ENCODE measurements around the gene C10orf67. TPM values are rescaled to one million over a fixed set of nuclear protein-coding genes. Genes with fewer than 3 reads are reported as not detected.

Gene C10orf67
- total RNA-seq, 1 donor from 2014 or later: not detected

DNA sequence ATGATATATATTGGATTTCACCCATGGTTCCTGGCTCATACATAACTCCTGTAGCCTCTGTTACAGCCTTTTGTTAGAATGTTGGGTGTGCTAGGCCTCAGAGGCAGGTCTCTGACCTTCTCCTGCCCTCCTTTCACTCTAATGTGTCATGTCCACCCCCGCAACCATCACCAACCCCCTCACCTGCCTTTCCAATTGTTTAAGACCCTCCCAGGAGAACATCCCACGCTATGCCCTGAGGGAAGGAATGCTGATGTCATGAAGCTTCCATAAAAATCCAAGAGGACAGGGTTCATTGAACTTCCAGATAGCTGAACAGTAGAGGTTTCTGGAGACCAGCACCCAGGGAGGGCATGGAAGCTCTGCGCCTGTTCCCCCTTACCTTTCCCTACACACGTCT lies 30.8 kb upstream of the C10orf67 start:
- TF ChIP-seq, protein P1, sequence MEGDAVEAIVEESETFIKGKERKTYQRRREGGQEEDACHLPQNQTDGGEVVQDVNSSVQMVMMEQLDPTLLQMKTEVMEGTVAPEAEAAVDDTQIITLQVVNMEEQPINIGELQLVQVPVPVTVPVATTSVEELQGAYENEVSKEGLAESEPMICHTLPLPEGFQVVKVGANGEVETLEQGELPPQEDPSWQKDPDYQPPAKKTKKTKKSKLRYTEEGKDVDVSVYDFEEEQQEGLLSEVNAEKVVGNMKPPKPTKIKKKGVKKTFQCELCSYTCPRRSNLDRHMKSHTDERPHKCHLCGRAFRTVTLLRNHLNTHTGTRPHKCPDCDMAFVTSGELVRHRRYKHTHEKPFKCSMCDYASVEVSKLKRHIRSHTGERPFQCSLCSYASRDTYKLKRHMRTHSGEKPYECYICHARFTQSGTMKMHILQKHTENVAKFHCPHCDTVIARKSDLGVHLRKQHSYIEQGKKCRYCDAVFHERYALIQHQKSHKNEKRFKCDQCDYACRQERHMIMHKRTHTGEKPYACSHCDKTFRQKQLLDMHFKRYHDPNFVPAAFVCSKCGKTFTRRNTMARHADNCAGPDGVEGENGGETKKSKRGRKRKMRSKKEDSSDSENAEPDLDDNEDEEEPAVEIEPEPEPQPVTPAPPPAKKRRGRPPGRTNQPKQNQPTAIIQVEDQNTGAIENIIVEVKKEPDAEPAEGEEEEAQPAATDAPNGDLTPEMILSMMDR (IDR thresholded peaks at IDR 0.05): no peak
- peaks cover 2% of the 10 kb centered on the region for H3K9me3 Mint-ChIP-seq (ENCODE audit: low read depth)
- no peak overlapping the region for H3K4me3 Mint-ChIP-seq (ENCODE audit: unreplicated experiment)
- H3K27ac Mint-ChIP-seq (ENCODE audit: unreplicated experiment): no peak overlapping the region
- no peaks in the 10 kb centered on the region for H3K4me1 Mint-ChIP-seq (ENCODE audit: low read depth)
- no peaks in the 10 kb centered on the region for H3K36me3 Mint-ChIP-seq (ENCODE audit: low read depth)
- no peak for DNase-seq (ENCODE audit: low spot score)
- H3K27me3 Mint-ChIP-seq (ENCODE audit: low read depth): peaks cover 15% of the 10 kb centered on the region

DNA sequence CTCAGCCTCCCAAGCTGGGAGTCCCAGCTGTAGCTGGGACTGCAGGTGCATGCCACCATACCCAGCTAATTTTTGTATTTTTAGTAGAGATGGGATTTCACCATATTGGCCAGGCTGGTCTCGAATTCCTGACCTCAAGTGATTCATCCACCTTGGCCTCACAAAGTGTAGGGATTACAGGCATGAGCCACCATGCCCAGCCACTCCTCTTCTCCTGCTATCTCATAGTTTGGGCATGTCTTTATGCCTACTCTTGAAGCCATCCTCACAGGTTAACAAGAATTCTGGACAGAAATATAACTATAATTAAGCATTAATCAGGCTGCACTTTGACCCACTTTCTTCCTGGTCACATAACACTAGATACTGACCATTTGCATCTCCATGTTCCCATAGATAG lies 28.6 kb upstream of the C10orf67 start:
- H3K27ac Mint-ChIP-seq (ENCODE audit: unreplicated experiment): no peak overlapping the region
- peaks cover 12% of the 10 kb centered on the region for H3K27me3 Mint-ChIP-seq (ENCODE audit: low read depth)
- TF ChIP-seq, protein P1 (IDR thresholded peaks at IDR 0.05): no peak
- H3K9me3 Mint-ChIP-seq (ENCODE audit: low read depth): peaks cover 2% of the 10 kb centered on the region
- no peaks in the 10 kb centered on the region for H3K4me1 Mint-ChIP-seq (ENCODE audit: low read depth)
- H3K36me3 Mint-ChIP-seq (ENCODE audit: low read depth): no peaks in the 10 kb centered on the region
- H3K4me3 Mint-ChIP-seq (ENCODE audit: unreplicated experiment): no peak overlapping the region
- no peak for DNase-seq (ENCODE audit: low spot score)

DNA sequence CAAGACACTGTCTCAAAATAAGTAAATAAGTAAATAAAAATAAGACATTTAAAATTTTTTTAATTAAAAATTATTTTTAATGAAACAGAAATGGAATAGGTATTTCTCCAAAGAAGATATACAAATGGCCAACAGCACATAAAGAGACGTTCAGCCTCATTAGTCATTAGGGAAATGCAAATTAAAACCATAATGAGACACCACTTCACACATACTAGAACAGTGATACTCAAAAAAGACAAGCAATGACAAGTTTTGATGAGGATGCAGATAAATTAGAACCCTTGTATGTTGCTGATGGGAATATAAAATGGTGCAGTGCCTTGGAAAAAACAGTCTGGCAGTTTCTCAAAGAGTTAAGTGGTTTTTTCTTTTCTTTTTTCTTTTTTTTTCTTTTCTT lies 26.5 kb upstream of the C10orf67 start:
- H3K4me1 Mint-ChIP-seq (ENCODE audit: low read depth): no peaks in the 10 kb centered on the region
- H3K4me3 Mint-ChIP-seq (ENCODE audit: unreplicated experiment): no peak overlapping the region

DNA sequence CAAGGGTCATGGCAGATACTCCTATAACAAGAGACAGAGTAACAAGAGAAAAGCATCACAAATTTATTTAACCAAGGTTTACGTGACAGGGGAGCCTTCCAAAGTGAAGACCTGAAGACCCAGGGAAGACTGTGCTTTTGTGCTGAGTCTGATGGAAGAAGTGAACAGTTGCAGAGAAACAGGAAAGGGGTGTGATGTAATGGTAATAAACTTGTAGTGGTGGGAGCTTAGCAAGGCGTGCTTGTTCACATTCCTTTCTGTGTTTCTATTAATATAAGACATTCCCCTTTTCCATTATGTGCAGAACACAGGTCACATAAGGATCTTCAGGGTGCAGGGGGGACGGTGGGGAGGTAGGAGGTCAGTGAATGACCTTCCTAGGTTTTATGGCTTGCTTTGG lies 25.5 kb upstream of the C10orf67 start:
- H3K27ac Mint-ChIP-seq (ENCODE audit: unreplicated experiment): no peak overlapping the region
- no peak overlapping the region for H3K4me3 Mint-ChIP-seq (ENCODE audit: unreplicated experiment)
- H3K9me3 Mint-ChIP-seq (ENCODE audit: low read depth): peaks cover 2% of the 10 kb centered on the region
- DNase-seq (ENCODE audit: low spot score): no peak
- H3K36me3 Mint-ChIP-seq (ENCODE audit: low read depth): no peaks in the 10 kb centered on the region
- peaks cover 12% of the 10 kb centered on the region for H3K27me3 Mint-ChIP-seq (ENCODE audit: low read depth)
- TF ChIP-seq, protein P1 (IDR thresholded peaks at IDR 0.05): no peak
- H3K4me1 Mint-ChIP-seq (ENCODE audit: low read depth): no peaks in the 10 kb centered on the region

More for the DNA sequence above, 26.5 kb upstream of the C10orf67 start:
- Mint-ChIP-seq H3K36me3 (ENCODE audit: low read depth) (no peaks in the 10 kb centered on the region), H3K27me3 (ENCODE audit: low read depth) (peaks cover 12% of the 10 kb centered on the region), H3K27ac (ENCODE audit: unreplicated experiment) (no peak overlapping the region), H3K9me3 (ENCODE audit: low read depth) (peaks cover 2% of the 10 kb centered on the region)
- TF ChIP-seq, protein P1 (IDR thresholded peaks at IDR 0.05): no peak
- DNase-seq (ENCODE audit: low spot score): no peak

DNA sequence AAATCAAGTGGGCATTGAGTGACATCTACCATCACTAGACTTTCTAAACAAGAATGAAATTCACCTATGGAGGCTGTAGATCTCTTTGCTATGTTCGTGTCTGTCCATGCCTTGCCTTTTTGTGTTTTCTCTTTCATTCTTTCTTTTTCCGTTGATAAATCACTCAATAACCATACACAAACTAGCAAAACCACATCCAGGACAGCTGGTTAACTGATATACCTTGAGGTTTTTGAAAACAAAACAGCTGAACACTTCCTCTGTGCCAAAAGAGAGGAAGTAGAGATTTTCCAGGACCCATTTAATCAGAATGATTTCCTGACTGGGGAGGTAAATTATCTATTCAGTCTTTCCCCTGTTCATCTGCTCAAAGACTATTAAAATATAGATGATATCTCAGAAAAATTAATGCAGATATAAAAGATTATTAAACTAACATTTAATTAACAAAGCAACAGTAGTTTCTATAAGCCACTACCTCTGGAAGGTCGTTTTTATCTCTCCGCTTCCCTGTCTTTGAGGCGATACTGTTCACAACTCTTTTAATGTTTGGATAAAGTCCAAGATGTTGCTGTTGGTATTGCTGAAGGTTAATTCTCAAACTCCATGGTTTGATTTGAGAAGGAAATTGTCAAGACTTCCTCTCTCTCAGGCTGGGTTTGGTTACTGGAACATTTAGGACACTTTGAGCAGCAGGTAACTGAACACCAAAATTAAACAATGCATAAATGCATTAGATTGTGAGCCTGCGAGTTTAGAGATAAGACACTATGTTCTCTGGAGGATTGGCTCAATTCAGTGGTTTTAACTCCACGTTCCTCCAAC lies 24.4 kb upstream of the C10orf67 start:
- no peak overlapping the region for H3K4me3 Mint-ChIP-seq (ENCODE audit: unreplicated experiment)
- DNase-seq (ENCODE audit: low spot score): no peak
- no peak overlapping the region for H3K27ac Mint-ChIP-seq (ENCODE audit: unreplicated experiment)
- TF ChIP-seq, protein P1 (IDR thresholded peaks at IDR 0.05): no peak
- H3K4me1 Mint-ChIP-seq (ENCODE audit: low read depth): no peaks in the 10 kb centered on the region
- no peaks in the 10 kb centered on the region for H3K36me3 Mint-ChIP-seq (ENCODE audit: low read depth)
- peaks cover 2% of the 10 kb centered on the region for H3K9me3 Mint-ChIP-seq (ENCODE audit: low read depth)
- peaks cover 10% of the 10 kb centered on the region for H3K27me3 Mint-ChIP-seq (ENCODE audit: low read depth)
